ENCODE results near the gene SNTN. TPM values are rescaled to one million over a fixed set of nuclear protein-coding genes. Genes with fewer than 3 reads are reported as not detected.

The SNTN gene
- total and polyA plus RNA-seq, 9 donors: 0.17 to 26.0 (median 1.8) TPM; not detected in 3

DNA sequence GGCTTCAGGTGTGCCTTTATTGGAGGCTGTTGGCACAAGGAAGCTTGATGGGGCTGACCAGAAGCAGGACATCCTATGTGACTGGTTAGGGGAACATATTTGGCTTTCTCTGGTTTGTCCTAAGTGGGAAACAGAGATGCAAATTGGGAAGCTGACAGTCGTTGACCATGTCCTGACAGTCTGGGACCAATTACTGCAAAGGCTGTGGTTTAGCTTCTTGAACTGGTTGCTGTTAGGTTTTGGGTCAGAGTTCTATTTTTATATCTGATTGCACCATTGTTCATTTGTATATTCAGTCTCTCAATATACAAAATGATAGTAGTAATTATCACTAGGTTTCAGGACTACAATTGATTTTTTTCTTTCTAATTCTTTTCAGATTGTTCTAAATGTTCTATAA is 36.8 kb downstream of the SNTN start:
- Histone ChIP-seq H3K36me3 (no peaks in the 10 kb centered on the region), H3K27ac (no peak overlapping the region), H3K4me1 (ENCODE audit: insufficient read depth) (no peaks in the 10 kb centered on the region), H3K4me3 (no peak overlapping the region), H3K27me3 (no peaks in the 10 kb centered on the region), H3K9me3 (no peaks in the 10 kb centered on the region)
- intact Hi-C loops (cut with DNase I): no loop called here
- 45 to 61% (median 54%) methylated on average over 1 of the region's 1 CpG for WGBS, 3 donors
- TF ChIP-seq EP300 (IDR thresholded peaks at IDR 0.05) (no peak), POLR2A (IDR thresholded peaks at IDR 0.05) (no peak)
- TF ChIP-seq, protein P1, sequence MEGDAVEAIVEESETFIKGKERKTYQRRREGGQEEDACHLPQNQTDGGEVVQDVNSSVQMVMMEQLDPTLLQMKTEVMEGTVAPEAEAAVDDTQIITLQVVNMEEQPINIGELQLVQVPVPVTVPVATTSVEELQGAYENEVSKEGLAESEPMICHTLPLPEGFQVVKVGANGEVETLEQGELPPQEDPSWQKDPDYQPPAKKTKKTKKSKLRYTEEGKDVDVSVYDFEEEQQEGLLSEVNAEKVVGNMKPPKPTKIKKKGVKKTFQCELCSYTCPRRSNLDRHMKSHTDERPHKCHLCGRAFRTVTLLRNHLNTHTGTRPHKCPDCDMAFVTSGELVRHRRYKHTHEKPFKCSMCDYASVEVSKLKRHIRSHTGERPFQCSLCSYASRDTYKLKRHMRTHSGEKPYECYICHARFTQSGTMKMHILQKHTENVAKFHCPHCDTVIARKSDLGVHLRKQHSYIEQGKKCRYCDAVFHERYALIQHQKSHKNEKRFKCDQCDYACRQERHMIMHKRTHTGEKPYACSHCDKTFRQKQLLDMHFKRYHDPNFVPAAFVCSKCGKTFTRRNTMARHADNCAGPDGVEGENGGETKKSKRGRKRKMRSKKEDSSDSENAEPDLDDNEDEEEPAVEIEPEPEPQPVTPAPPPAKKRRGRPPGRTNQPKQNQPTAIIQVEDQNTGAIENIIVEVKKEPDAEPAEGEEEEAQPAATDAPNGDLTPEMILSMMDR (IDR thresholded peaks at IDR 0.05): no peak
- no peak for DNase-seq

DNA sequence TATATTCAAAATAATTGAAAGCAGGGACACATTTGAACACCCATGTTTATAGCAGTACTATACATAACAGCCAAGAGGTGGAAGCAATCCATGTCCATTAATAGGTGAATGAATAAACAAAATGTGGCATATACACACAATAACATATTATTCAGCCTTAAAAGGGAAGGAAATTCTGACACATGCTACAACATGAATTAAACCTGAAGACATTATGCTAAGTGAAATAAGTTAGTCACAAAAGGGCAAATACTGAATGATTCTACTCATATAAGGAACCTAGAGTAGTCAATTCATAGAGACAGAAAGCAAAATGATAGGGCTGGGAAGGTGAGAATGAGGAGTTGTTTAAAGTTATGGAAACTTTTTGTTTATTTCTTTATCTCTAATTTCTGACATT is 40.9 kb downstream of the SNTN start:
- intact Hi-C loops (cut with DNase I): no loop called here
- Histone ChIP-seq H3K27ac (no peak overlapping the region), H3K4me1 (ENCODE audit: insufficient read depth) (no peaks in the 10 kb centered on the region), H3K9me3 (no peaks in the 10 kb centered on the region), H3K27me3 (no peaks in the 10 kb centered on the region), H3K4me3 (no peak overlapping the region), H3K36me3 (no peaks in the 10 kb centered on the region)
- no peak for DNase-seq
- TF ChIP-seq EP300 (IDR thresholded peaks at IDR 0.05): no peak
- no peak for TF ChIP-seq POLR2A (IDR thresholded peaks at IDR 0.05)
- TF ChIP-seq, protein P1 (IDR thresholded peaks at IDR 0.05): no peak

- TF ChIP-seq, protein P1 (IDR thresholded peaks at IDR 0.05): no peak
- no peak for TF ChIP-seq EP300 (IDR thresholded peaks at IDR 0.05)
- TF ChIP-seq POLR2A (IDR thresholded peaks at IDR 0.05): no peak
- H3K4me3 ChIP-seq: no peak overlapping the region
- DNase-seq: no peak
- H3K36me3 ChIP-seq: no peaks in the 10 kb centered on the region
- H3K9me3 ChIP-seq: no peaks in the 10 kb centered on the region
- H3K4me1 ChIP-seq (ENCODE audit: insufficient read depth): no peaks in the 10 kb centered on the region
- no peak overlapping the region for H3K27ac ChIP-seq
- no peaks in the 10 kb centered on the region for H3K27me3 ChIP-seq
- intact Hi-C loops (cut with DNase I): no loop called here
- 80 to 84% (median 81%) methylated on average over 4 of the region's 4 CpGs for WGBS, 3 donors
Observed at GRCh38 chr3:63705092-63705645, 52.7 kb downstream of the SNTN start.

GRCh38 chr3:63706321-63707085 is 54.0 kb downstream of the SNTN start:
- no peak overlapping the region for H3K27ac ChIP-seq
- 34 to 41% (median 37%) methylated on average over 4 of the region's 4 CpGs for WGBS, 3 donors
- intact Hi-C loops (cut with DNase I): no loop called here
- DNase-seq: no peak
- no peaks in the 10 kb centered on the region for H3K36me3 ChIP-seq
- H3K9me3 ChIP-seq: no peaks in the 10 kb centered on the region
- TF ChIP-seq POLR2A (IDR thresholded peaks at IDR 0.05) (no peak), EP300 (IDR thresholded peaks at IDR 0.05) (no peak)
- TF ChIP-seq, protein P1 (IDR thresholded peaks at IDR 0.05): no peak
- H3K27me3 ChIP-seq: no peaks in the 10 kb centered on the region
- H3K4me1 ChIP-seq (ENCODE audit: insufficient read depth): no peaks in the 10 kb centered on the region
- no peak overlapping the region for H3K4me3 ChIP-seq

Measured in ovary (tissue), 9 donors.